ENCODE measurements around the gene SHC2.
"Not testable (repeated sequence)": the region's sequence is repeated elsewhere in the genome, so short reads cannot be mapped to it uniquely, and the experiment has no call there.

GRCh38 chr19:382578-382977, 78.3 kb downstream of the SHC2 start:
- TF ChIP-seq CTCF (conservative IDR thresholded peaks at IDR 0.05 in 1 of 2, IDR thresholded peaks at IDR 0.05 in 1 of 2; ENCODE audit: low read depth in 1 of 2, low read length in 2 of 2); EZH2 (IDR thresholded peaks at IDR 0.05; ENCODE audit: low read length, missing control alignments): not testable (repeated sequence)
